Measurements from ENCODE around the gene PLEKHM3.

Gene PLEKHM3

GRCh38 chr2:207897541-207898353, 127.6 kb downstream of the PLEKHM3 start:
- no peaks in the 10 kb centered on the region for H3K79me2 ChIP-seq (ENCODE audit: low read length)
- no peaks in the 10 kb centered on the region for H4K20me1 ChIP-seq (ENCODE audit: insufficient read depth, low read length)
- H3K27ac ChIP-seq (ENCODE audit: low read length) = no peak overlapping the region
- no peaks in the 10 kb centered on the region for H3K27me3 ChIP-seq (ENCODE audit: low read depth, low read length)
- no peak overlapping the region for H3K4me2 ChIP-seq (ENCODE audit: low read length)
- H3K36me3 ChIP-seq (replicated peaks; ENCODE audit: low read depth, low read length) = no peaks in the 10 kb centered on the region
- H3K9ac ChIP-seq (ENCODE audit: low read length) = no peak overlapping the region
- no peak overlapping the region for H2AFZ ChIP-seq (ENCODE audit: low read depth, low read length)
- H3K9me3 ChIP-seq (ENCODE audit: insufficient read depth, low read length) = no peaks in the 10 kb centered on the region
- no peak overlapping the region for H3K4me3 ChIP-seq (ENCODE audit: low read length)
- TF ChIP-seq EZH2phosphoT487 (IDR thresholded peaks at IDR 0.05; ENCODE audit: low read depth) = no peak
- TF ChIP-seq CTCF (IDR thresholded peaks at IDR 0.05; ENCODE audit: low read depth, low read length) = no peak
- no peaks in the 10 kb centered on the region for H3K4me1 ChIP-seq (ENCODE audit: low read length)

DNA sequence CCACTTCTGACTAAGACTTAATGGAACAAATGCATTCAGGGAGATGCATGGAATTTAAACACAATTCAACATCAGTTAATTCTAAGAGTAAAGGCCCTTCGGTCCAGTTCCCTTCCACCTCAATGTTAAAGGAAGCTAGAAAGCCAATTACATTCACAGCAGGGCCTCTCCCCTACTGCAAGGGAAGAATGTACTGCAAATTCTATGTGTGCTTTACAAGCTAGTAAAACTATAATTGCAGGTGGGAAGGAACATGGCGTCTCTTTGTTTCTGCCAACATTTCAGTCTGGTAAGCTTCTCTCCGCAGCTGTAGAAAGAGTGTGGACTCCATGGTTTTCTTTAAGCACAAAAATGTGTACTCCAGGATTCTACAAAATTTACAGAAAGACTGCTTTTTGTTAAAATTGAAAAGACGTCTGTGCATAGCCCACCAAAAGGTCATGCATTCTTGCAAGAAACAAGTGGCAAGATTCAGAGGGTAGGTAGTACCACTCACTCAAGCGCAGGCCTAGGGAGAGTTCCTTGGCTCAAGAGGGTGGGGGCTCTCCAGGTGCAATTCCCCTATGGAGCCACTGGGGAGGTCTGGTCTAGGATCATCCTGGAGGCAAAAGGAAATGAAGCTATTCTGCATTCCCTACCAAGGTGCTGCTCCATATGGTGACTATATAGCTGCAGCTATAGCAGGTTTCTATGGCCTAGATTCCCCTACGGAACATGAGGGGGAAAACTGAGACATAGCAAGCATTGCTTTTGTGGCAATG, 128.6 kb downstream of the PLEKHM3 start:
- H3K9ac ChIP-seq (ENCODE audit: low read length) = no peak overlapping the region
- H3K36me3 ChIP-seq (replicated peaks; ENCODE audit: low read depth, low read length) = no peaks in the 10 kb centered on the region
- no peaks in the 10 kb centered on the region for H3K79me2 ChIP-seq (ENCODE audit: low read length)
- H3K4me2 ChIP-seq (ENCODE audit: low read length) = no peak overlapping the region
- no peaks in the 10 kb centered on the region for H3K9me3 ChIP-seq (ENCODE audit: insufficient read depth, low read length)
- no peak overlapping the region for H2AFZ ChIP-seq (ENCODE audit: low read depth, low read length)
- H4K20me1 ChIP-seq (ENCODE audit: insufficient read depth, low read length) = no peaks in the 10 kb centered on the region
- no peaks in the 10 kb centered on the region for H3K4me1 ChIP-seq (ENCODE audit: low read length)
- no peak overlapping the region for H3K27ac ChIP-seq (ENCODE audit: low read length)
- H3K4me3 ChIP-seq (ENCODE audit: low read length) = no peak overlapping the region
- no peaks in the 10 kb centered on the region for H3K27me3 ChIP-seq (ENCODE audit: low read depth, low read length)
- no peak for TF ChIP-seq EZH2phosphoT487 (IDR thresholded peaks at IDR 0.05; ENCODE audit: low read depth)
- TF ChIP-seq CTCF (IDR thresholded peaks at IDR 0.05; ENCODE audit: low read depth, low read length) = no peak

DNA sequence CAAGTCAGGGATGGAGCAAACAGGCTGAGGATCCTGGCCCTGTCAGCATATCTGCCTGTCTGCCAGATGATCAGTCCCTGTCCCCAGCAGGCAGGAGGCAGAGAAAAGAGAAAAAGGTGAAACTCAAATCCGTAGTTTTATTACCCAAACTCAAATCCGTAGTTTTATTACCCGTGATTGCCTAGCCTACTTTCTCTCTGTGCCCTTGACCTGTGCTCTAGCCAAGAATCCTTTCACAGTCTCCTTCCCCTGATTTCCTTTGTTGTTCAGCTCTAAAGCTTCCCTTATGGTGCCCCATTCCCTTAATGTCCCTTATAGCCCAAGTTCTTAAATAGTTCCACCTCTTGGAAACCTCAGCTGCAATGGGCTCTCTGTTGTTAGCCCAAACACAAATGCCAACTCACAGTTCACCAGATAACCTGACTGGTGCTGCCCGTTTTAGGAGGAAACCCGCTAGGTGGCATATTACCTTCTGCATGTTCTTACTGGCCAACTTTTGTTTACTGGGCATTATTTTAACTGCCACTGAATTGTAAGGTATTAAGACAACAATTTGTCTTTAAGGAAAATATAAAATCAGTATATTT, 130.0 kb downstream of the PLEKHM3 start:
- Histone ChIP-seq H2AFZ (ENCODE audit: low read depth, low read length) (no peak overlapping the region), H3K4me2 (ENCODE audit: low read length) (no peak overlapping the region), H4K20me1 (ENCODE audit: insufficient read depth, low read length) (no peaks in the 10 kb centered on the region), H3K4me1 (ENCODE audit: low read length) (no peaks in the 10 kb centered on the region), H3K4me3 (ENCODE audit: low read length) (no peak overlapping the region), H3K9ac (ENCODE audit: low read length) (no peak overlapping the region), H3K27ac (ENCODE audit: low read length) (no peak overlapping the region), H3K9me3 (ENCODE audit: insufficient read depth, low read length) (no peaks in the 10 kb centered on the region), H3K79me2 (ENCODE audit: low read length) (no peaks in the 10 kb centered on the region), H3K27me3 (ENCODE audit: low read depth, low read length) (no peaks in the 10 kb centered on the region), H3K36me3 (replicated peaks; ENCODE audit: low read depth, low read length) (no peaks in the 10 kb centered on the region)
- no peak for TF ChIP-seq CTCF (IDR thresholded peaks at IDR 0.05; ENCODE audit: low read depth, low read length)
- TF ChIP-seq EZH2phosphoT487 (IDR thresholded peaks at IDR 0.05; ENCODE audit: low read depth) = no peak

Data from OCI-LY3 (cell line).